ENCODE measurements around the gene ELOA.

DNA sequence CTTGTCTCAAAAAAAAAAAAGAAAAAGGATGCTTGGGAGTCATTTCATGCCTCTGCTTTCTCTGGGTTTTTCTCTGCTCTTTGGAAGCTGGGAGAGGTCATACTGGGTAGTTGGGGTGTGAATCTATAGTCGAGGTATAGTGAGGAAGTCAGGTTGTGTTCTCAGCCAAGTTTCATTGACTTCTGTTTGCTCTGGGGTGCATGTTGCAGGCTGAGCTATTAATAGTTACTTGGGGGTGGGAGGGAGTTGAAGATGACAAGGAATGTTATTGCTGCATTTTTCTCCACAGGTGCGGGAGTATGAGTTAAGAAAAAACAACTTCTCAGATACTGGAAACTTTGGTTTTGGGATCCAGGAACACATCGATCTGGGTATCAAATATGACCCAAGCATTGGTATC, 48.9 kb upstream of the ELOA start:
- TF ChIP-seq CTCF (IDR thresholded peaks at IDR 0.05): no peak
- no peak for TF ChIP-seq POLR2A (IDR thresholded peaks at IDR 0.05)
- TF ChIP-seq POLR2AphosphoS5 (IDR thresholded peaks at IDR 0.05; ENCODE audit: insufficient read depth in 1 of 2, low read depth in 1 of 2): no peak

Measured in vagina (tissue), 2 donors.